Stomach (tissue), 4 donors: ENCODE measurements around the gene ABLIM2.

ENCODE experiments used
- CTCF ChIP-seq, 7 experiments: fragments of 450-650 bp in 4 of 7; fragments of 200-600 bp in 3 of 7; sonication (generic) in 3 of 7; IDR thresholded peaks; one replicate each; pipeline ENCODE4 v1.5.1; 2016 to 2019; ENCODE audit warnings: antibody characterized with exemption in 7 of 7, control low read depth in 2 of 7, mild to moderate bottlenecking in 1 of 7
- EP300 ChIP-seq: sonication (generic); formaldehyde crosslinking; IDR thresholded peaks from one replicate; pipeline ENCODE4 v1.6.1; 2017; ENCODE audit warnings: antibody characterized with exemption
- POLR2A ChIP-seq, 4 donors: fragments of 450-650 bp; IDR thresholded peaks; one replicate each; pipeline ENCODE4 v1.6.1; 2016; ENCODE audit warnings: antibody characterized with exemption in 4 of 4, control low read depth in 2 of 4, mild to moderate bottlenecking in 1 of 4, moderate library complexity in 1 of 4
- POLR2AphosphoS5 ChIP-seq, 3 donors: sonication (generic); formaldehyde crosslinking; IDR thresholded peaks; one replicate each; pipeline ENCODE4 v1.6.1; 2016; ENCODE audit warnings: antibody characterized with exemption in 3 of 3

- no peak for TF ChIP-seq CTCF (IDR thresholded peaks at IDR 0.05)
- no peak for TF ChIP-seq POLR2A (IDR thresholded peaks at IDR 0.05)
- no peak for TF ChIP-seq POLR2AphosphoS5 (IDR thresholded peaks at IDR 0.05)
- TF ChIP-seq EP300: no peak
Observed at GRCh38 chr4:8104491-8105305, 53.9 kb downstream of the ABLIM2 start.
